HG02763 (cell line): ENCODE data around the gene RIMBP2.

ENCODE experiments used
- ATAC-seq: cut with Tn5 transposase; IDR thresholded peaks from one replicate; pipeline ENCODE4 v1.9.1; 2021; ENCODE audit warnings: mild to moderate bottlenecking, moderate library complexity; ENCODE audit not compliant: unreplicated experiment

The RIMBP2 gene

DNA sequence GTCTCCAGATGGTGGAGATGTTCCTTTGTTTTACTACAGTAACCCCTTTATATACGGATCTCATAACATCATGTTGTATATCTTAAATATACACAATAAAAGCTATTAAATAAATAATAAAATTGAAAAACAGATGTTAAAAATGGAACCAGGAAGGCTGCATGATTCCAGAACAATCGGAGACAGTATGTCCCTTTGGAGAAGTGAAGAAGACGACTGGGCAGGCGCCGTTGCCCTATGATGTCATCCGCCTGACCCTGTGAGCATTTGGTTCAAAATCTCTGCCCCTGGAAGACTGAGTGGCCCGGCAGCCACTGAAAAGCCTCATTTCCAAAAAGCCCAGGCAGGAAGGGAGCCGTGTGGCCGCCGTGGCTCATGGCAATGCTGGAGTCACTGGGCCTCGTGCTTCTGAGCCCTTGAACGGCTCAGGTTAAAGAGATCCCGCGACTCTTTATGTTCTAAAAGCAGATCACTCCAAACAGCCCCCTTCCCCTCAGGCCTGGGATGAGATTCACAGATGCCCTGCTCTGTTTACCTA lies 30.8 kb downstream of the RIMBP2 start:
- ATAC-seq: no peak

DNA sequence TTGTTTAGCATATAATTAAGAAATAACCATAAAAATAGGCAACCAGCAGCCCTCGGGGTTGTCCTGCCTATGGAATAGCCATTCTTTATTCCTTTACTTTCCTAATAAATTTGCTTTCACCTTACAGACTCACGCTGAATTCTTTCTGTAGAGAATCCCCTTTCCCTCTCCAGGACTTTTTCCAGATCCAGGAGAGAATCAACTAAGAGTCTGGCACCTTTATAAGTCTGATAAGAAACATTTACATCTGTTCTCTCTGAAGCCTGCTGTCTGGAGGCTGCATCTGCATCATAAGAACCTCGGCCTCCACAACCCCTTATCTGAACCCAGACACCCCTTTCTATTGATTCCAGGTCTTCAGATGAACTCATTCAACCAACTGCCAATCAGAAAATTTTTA lies 32.3 kb downstream of the RIMBP2 start:
- no peak for ATAC-seq

DNA sequence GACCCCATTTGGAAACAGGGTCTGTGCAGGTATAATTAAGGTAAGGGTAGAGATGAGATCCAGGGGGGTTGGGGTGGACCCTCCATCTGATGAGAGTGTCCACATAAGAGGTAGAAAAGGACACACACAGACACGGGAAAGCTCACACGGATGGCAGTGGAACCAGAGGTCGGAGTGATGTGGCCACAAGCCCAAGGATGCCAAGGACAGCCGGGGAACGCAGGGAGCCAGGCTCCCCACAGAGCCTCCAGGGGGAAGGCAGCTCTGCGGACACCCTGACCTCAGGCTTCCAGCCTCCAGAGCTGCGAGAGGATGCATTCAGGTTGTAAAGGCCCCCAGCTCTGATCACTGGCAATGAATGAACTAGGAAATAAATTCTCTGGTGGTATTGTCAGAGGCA lies 33.0 kb downstream of the RIMBP2 start:
- no peak for ATAC-seq

DNA sequence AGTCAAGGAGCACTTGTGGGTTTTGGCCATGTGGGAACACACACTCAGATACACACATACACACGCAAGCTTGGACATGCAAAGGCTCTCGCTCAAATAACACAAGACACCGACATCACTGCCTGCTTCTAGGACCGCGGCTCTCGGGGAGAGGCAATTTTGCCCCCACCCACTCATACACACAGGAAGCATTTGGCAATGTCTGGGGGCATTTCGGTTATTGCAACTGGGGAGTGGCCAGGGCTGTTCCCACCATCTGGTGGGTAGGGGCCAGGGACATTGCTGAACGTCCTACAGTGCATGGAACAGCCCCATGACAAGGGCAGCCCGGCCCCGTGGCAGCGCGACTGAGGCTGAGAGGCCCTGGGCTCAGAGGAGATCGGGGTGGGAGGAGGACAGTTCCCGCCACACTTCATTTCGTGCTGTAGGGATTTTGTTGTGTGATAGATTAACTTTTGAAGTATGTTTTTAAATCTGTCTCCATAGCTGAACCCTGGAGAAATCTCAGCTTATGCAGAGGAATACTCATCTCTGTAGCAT lies 35.6 kb downstream of the RIMBP2 start:
- ATAC-seq: no peak

DNA sequence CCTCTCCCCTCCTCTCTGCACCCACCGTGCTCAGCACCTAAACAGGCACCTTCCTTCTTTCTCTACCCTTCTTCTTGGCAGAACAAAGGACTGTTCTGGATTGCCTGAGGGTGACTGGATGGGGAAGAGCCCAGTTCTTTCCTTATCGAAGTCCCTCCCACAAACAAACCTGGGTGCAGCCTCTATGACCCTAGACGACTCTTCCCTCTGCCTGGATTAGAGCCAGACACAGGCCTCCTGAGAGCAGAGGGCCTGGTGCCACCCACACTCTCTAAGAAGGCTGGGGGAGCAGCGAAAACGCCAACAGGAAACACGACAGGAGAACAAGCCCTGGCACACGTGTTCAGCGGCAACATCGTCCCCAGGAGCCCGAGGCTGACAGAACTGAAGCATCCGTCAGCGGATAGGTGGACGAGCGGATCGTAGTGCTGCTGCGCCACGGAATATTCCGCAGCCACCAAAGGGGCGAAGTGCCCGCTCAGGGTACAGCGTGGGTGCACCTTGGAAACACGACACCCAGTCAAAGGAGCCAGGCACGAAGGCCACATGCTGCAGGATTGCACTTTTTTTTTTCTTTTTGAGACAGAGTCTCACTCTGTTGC lies 38.0 kb downstream of the RIMBP2 start:
- no peak for ATAC-seq

DNA sequence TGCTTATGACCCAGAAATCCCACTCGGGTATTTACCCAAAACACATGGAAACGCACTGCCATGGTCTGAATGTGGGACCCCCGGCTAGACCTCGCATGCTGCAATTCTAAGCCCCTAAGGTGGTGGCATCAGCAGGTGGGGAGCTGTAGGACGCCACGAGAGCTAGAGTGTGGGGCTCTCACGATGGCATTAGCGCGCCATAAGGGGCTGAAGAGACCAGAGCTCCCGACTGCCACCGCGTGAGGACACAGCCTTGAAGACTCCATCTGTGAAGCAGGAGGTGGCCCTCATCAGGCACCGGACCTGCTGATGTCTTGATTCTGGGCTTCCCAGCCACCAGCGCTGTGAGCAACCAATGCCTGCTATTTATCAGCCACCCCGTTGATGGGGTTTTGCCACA lies 40.3 kb downstream of the RIMBP2 start:
- no peak for ATAC-seq

DNA sequence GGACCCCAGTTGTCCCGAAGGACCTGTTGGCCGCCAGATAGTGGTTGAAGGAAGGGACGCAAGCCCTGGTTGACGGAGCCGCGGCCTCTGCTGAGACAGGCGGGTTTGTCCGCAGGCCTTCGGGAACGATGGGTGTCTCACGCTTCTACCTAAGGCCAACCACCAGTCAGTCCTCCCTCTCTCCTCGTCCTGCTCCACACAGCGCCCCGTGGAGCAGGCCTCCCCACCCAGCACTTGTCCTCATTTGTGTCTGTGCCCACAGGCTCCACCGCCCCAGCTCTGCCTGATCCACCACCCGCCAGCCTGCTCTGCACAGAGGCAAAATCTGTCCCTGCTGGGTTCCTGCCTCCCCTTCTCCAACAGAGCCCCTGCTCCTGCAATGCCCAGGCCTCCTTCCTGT lies 41.0 kb downstream of the RIMBP2 start:
- ATAC-seq: no peak

DNA sequence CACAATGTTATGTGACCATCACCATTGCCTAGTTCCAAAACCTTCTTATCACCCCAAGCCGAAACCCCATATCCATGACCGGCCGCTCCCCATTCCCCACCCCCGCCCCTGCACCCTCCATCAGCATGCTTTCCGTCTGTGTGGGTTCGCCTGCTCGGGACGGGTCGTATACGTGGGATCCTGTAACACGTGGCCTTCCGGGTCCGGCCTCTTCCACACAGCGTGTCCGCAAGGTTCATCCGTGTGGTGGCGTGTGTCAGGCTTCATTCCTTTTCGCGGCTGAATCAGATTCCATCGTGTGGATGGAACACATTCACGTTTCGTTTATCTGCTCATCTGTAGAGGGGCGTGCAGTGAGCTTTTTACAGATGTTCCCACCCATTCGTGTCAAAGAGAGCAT lies 41.4 kb downstream of the RIMBP2 start:
- ATAC-seq: no peak

DNA sequence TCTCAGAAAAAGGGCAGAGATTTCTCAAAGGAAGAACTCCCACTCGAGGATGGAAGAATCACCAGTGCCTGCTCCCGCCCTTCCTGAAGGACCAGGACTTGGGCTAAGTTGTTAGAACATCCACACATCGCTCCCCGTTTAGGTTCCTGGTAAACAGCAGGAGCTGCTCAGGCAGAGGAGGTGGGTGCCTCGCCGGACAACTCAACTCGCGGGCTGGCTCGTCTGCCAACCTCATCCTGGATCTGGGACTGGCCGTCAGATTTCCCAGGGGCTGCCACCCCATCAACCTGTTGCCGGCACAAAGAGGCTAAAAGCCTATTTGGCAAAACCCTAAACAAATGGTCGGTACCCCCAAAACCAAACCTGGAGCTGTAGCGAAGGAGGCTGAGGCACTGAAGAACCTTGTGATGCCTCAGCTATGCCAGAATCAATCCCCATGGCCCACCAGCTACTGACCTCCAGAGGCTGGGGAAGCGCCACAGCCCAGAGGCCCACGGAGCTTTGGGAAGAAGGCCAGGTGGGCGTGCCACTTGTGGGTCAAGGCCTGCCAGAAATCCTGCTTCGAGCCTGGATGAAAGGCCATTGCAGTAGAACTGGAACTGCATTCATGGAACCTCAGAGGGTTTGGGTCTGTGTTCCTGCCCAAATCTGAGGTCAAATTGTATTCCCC lies 42.9 kb downstream of the RIMBP2 start:
- ATAC-seq: no peak

DNA sequence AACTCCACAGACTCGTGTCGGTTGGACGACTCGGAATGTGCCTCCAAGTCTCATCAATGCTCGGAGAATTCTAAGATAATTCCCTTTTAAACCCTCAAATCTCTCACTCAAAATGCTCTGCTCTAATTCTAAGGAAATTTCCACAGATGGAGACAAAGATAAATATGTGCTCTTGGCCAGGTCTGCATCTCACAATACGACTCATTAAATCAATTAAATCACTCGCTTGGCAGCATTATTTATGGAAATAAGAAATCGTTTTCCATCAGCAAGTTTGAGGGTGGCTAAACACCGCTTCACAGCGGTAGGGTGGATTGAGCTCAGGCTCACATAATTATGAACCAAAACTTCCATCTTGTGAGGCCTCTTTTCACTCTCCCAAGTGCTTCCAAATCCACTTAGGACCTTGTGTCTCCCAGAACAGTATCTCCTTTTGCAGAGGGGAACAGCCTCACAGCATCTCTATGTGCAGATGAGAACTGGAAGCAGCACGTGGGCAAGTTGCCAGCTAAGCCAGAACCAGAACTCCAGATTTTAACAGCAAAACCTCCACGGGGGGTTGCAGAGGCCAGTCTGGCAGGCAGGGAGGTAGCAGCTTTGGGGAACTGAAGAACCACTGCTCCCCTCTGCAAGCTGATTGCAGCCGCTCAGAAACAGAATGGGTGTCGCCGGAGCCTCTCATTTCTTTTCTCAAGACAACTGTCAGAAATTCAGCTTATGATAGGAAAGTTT lies 43.8 kb downstream of the RIMBP2 start:
- ATAC-seq: no peak

DNA sequence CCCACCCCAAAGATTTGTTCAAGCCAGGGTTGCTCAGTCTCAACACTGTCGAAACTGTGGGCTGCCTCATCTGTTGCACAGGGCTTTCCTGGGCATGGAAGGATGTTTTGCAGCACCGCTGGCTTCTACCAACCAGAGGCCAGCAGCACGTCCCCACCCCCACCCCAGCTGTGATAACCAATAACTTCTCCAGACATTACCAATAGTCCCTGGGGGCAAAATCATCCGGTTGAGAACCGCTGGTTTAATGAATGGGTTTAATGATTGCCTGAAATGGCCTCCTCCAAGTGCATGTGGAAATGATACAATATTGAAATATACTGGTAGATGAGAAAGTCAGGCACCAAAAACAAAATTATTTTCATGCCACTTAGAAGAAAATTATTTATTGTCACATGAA lies 44.5 kb downstream of the RIMBP2 start:
- ATAC-seq: no peak

DNA sequence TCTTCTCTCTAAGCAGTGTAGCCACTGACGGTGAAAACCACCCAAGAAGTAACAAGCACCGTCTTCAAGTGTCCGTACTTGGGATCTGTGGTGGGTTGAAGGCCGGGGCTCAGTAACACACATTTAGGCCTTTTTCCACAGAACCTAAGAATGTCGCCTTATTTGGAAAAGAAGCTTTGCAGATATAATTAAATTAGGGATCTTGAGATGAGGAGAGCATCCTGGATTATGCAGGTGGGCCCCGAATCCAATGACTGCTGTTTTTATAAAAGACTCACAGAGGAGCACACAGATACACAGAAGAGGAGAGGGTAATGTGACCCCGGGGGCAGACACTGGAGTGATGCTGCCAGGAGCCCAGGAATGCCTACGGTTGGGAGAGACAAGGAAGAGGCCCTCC lies 46.3 kb downstream of the RIMBP2 start:
- no peak for ATAC-seq

DNA sequence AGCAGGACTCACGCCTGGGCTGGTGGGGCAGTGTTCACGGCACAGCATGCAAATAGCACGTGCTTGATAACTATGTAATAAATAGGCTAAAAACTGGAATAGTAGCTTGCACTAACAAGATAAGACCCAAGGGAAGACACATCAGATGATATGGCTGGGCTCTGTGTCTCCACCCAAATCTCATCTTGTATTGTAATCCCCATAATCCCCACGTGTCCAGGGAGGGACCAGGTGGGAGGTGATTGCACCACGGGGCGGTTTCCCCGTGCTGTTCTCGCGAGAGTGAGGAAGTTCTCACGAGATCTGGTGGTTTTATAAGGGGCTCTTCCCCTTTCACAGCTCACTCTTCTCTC lies 46.9 kb downstream of the RIMBP2 start:
- ATAC-seq: no peak

DNA sequence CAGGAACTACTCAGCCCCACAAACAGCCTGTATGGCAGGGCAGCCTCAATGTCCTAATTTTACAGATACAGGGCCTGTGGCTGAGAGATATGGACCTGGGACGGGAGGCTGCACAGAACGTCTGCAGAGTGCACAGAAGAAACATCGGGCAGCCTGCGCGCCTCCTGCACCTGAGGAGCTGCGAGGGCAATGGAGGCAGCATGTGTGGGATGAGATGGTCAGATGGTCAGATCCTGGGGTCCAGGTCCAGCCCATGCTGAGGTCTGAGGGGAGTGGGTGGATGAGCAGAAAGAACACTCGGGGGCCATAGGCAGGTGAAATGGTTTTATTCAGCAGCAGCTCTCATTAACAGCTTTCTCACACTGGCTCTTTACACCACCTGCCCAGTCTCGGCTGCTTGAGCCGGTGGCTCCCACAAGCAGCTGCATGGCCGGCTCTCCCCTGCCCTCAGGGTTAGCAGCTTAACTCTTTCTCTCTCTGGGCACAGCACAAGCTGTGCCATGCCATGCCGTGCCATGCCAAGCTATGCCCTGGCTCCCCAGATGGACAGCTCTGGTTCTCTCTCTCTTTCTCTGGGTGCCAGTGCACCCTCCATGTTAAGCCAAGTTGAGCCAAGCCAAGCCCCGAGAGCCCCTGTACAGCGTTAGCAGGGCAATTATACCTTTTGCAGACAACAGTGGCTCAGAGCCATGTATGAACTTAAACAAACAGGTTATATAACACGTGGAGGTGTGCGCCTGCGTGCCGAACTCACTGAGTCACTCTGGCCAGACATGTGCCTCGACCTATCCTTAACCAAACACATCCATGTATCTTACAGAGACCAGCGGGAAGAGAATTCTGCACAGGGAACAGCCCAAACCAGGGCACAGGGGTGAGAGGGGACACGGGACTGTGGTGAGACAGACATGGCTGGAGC lies 47.6 kb downstream of the RIMBP2 start:
- no peak for ATAC-seq

DNA sequence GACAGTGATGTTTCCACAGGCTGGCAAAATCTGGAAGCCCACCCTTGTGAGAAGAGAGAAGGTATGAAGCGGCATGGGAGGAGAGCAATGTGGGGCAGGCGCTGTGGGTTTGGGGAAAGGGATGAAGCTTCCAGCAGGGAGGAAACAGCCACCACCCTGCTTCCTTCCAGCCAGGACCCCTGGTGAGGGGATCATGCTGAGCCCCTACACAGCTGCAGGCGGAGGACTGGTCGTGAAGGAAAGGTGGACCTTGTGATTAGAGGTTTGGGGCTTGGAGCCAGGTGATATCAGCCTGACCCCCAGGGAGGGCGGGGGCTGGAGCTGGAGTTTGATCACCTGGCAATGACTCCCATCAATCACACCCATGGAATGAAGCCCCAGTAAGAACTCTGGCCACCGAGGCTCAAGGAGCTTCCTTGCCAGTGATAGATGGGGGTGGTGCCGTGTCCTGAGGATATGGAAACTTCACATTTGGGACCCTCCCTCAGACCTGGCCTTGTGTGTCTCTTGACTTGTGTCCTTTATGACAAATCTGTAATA lies 48.6 kb downstream of the RIMBP2 start:
- no peak for ATAC-seq

DNA sequence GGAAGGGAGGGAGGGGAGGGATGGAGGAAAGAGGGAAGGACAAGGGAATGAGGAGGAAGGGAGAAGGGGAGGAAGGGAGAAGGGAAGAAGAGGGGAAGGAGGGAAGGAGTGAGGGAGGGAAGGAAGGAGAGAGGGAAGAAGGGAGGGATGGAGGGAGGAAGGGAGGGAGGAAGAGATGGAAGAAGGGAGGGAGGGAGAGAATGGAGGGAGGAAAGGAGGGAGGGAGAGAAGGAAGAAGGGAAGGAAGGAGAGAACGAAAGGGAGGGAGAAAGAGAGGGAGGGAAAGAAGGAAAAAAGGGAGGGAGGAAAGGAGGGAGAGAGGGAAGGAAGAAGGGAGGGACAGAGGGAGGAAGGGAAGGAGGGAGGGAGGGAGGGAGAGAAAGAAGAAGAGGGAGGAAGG lies 49.5 kb downstream of the RIMBP2 start:
- no peak for ATAC-seq

DNA sequence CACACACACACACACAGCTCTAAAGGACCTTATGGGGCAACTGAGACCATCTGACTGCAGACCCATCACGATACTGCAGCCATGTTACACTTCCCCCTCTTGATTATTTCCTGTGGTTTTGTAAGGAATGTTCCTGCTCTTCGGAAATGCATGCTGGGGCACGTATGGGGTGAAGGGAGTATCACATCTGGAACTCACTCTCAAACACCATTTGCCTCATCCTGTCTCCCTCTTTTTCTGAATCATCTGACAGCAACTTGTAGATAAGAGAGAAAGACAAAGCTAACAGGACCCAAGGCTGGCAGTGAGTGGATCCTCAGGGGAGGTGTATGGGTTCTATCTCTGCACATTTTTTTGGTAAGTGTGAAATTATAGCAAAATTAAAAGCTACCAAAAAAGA lies 50.3 kb downstream of the RIMBP2 start:
- ATAC-seq: no peak

DNA sequence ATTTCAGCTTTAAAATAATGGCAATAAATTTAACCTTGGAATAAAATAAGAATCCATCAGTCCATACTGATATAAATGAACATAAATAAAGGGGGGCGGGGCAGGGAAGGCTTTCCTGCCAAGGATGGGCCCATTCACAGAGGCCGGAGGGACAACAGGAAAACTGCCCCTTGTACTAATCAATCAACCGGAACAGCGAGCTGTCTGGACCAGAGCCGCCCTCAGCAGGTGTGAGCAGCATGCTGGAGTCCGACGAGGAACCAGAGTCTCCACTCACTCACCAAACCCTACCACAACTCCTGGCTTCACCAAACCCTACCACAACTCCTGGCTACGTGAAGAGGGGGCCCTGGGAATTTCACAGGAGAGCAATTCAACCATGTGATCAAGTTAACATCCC lies 51.3 kb downstream of the RIMBP2 start:
- ATAC-seq: no peak

DNA sequence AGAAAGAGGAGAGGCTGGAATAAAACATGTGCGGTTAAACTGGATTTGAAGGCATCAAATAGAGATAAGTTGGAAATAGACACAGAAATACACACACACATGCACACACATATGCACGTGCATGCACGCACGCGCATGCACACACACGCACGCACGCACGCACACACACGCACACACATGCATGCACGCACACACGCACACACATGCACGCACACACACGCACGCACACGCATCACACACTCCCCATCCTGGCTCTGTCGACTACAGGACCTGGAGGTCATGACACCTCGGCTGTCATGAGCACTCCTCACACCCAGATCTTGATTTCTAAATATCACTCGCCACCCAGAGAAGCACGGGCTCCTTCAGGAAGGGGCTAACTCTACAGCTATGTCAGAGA lies 51.8 kb downstream of the RIMBP2 start:
- no peak for ATAC-seq

DNA sequence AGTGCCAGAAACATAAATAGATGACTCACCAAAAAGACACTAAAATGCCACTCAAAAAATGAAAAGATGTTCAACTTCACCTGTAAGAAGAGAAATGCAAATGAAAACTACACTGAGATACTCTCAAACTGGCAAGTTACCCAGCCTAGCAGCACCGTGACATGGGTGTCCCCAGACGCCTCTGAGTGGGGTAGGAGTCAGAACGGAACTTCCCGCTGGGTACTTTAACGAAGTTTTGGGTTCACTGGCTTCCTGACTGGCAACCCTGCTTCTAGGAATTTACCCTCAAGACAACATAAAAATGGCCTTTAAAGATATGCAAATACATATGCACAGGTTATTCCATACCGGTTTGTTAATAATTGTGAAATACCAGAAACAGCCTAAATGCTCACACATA lies 52.6 kb downstream of the RIMBP2 start:
- ATAC-seq: no peak
